H1 (cell line): ENCODE data around the gene ENDOV.

ENCODE experiments used
- CBX8 ChIP-seq: fragments of 300-800, 300-1000 bp; sonication (generic); IDR thresholded peaks from 2 replicates; pipeline ENCODE4 v1.7.1; 2016; ENCODE audit warnings: low read depth, low read length, borderline replicate concordance
- CTCF ChIP-seq, 3 experiments: IDR thresholded peaks; 1 replicate in 2 of 3; 2 replicates in 1 of 3; pipeline versions ENCODE4 v1.5.1 to v1.6.1; 2011; ENCODE audit warnings: low read length in 3 of 3, mild to moderate bottlenecking in 3 of 3, inconsistent platforms in 2 of 3, low read depth in 1 of 3, moderate library complexity in 1 of 3; ENCODE audit not compliant: insufficient read depth in 1 of 3; ENCODE audit errors: control extremely low read depth in 1 of 3
- EZH2 ChIP-seq: fragments of 200-600 bp; sonication (generic); IDR thresholded peaks from 2 replicates; pipeline ENCODE4 v1.7.1; 2012; ENCODE audit warnings: low read depth, mild to moderate bottlenecking, moderate library complexity, low read length, inconsistent platforms; ENCODE audit not compliant: severe bottlenecking
- RAD21 ChIP-seq, 2 experiments: IDR thresholded peaks in 1 of 2; conservative IDR thresholded peaks in 1 of 2; 2 replicates each; pipeline ENCODE4 v1.6.1; 2011; ENCODE audit warnings: low read depth in 2 of 2, low read length in 2 of 2, improper control_type of control experiment in 1 of 2, inconsistent platforms in 1 of 2, mild to moderate bottlenecking in 1 of 2, moderate library complexity in 1 of 2
- SIN3A ChIP-seq, 2 experiments: IDR thresholded peaks in 1 of 2; conservative IDR thresholded peaks in 1 of 2; 2 replicates each; pipeline ENCODE4 v1.6.1; 2011 to 2012; ENCODE audit warnings: low read length in 2 of 2, improper control_type of control experiment in 1 of 2, low read depth in 1 of 2, mild to moderate bottlenecking in 1 of 2
- SP2 ChIP-seq: IDR thresholded peaks from 2 replicates; pipeline ENCODE4 v1.6.1; 2012; ENCODE audit warnings: mild to moderate bottlenecking, low read length, inconsistent platforms
- TBP ChIP-seq: IDR thresholded peaks from 2 replicates; pipeline ENCODE4 v1.6.1; 2011; ENCODE audit warnings: low read depth, low read length, improper control_type of control experiment

- TF ChIP-seq EZH2 = no peak
- TF ChIP-seq CBX8 = no peak
- no peak for TF ChIP-seq SP2
- TF ChIP-seq CTCF (IDR thresholded peaks at IDR 0.05; ENCODE audit: control extremely low read depth in 1 of 3, insufficient read depth in 1 of 3, low read depth in 1 of 3, low read length in 3 of 3) = no peak
- no peak for TF ChIP-seq SIN3A (conservative IDR thresholded peaks at IDR 0.05 in 1 of 2, IDR thresholded peaks at IDR 0.05 in 1 of 2; ENCODE audit: low read depth in 1 of 2, low read length in 2 of 2)
- no peak for TF ChIP-seq RAD21 (IDR thresholded peaks at IDR 0.05 in 1 of 2, conservative IDR thresholded peaks at IDR 0.05 in 1 of 2; ENCODE audit: low read depth in 2 of 2, low read length in 2 of 2)
- TF ChIP-seq TBP = no peak
These were observed 35.1 kb downstream of the ENDOV start for GRCh38 chr17:80449930-80450576.
